ENCODE data around the gene PDIA5. TPM values are rescaled to one million over a fixed set of nuclear protein-coding genes. Genes with fewer than 3 reads are reported as not detected.

PDIA5 gene
- polyA plus RNA-seq, 2 donors = 3.1 to 5.9 TPM

- WGBS, 2 donors = 88 to 93% methylated on average over 7 of the region's 7 CpGs
- H3K27ac ChIP-seq (ENCODE audit: low read depth in 2 of 2, low read length in 1 of 2) = no peak overlapping the region
- H3K4me1 ChIP-seq (ENCODE audit: control insufficient read depth in 2 of 2, insufficient read depth in 2 of 2, low read length in 1 of 2) = no peaks in the 10 kb centered on the region
- H3K4me3 ChIP-seq (ENCODE audit: low read depth in 1 of 2, low read length in 2 of 2) = no peak overlapping the region
- H3K27me3 ChIP-seq (ENCODE audit: control insufficient read depth in 1 of 2, insufficient read depth in 2 of 2, low read length in 2 of 2) = no peaks in the 10 kb centered on the region
- H3K9me3 ChIP-seq (ENCODE audit: control insufficient read depth in 2 of 2, insufficient read depth in 1 of 2, low read depth in 1 of 2, low read length in 1 of 2) = no peaks in the 10 kb centered on the region
- peaks cover 0 to 15% of the 10 kb centered on the region in 2 donors for H3K36me3 ChIP-seq (ENCODE audit: control insufficient read depth in 2 of 2, insufficient read depth in 2 of 2, low read length in 1 of 2)
These were observed 62.7 kb downstream of the PDIA5 start for GRCh38 chr3:123129532-123129931.

- H3K27ac ChIP-seq (ENCODE audit: low read depth in 2 of 2, low read length in 1 of 2) = no peak overlapping the region
- H3K4me1 ChIP-seq (ENCODE audit: control insufficient read depth in 2 of 2, insufficient read depth in 2 of 2, low read length in 1 of 2) = no peaks in the 10 kb centered on the region
- WGBS, 2 donors = 90 to 95% methylated on average over 12 of the region's 12 CpGs
- no peak overlapping the region for H3K4me3 ChIP-seq (ENCODE audit: low read depth in 1 of 2, low read length in 2 of 2)
- H3K27me3 ChIP-seq (ENCODE audit: control insufficient read depth in 1 of 2, insufficient read depth in 2 of 2, low read length in 2 of 2) = no peaks in the 10 kb centered on the region
- H3K9me3 ChIP-seq (ENCODE audit: control insufficient read depth in 2 of 2, insufficient read depth in 1 of 2, low read depth in 1 of 2, low read length in 1 of 2) = no peaks in the 10 kb centered on the region
- peaks cover 0 to 14% of the 10 kb centered on the region in 2 donors for H3K36me3 ChIP-seq (ENCODE audit: control insufficient read depth in 2 of 2, insufficient read depth in 2 of 2, low read length in 1 of 2)
These were observed 63.4 kb downstream of the PDIA5 start for GRCh38 chr3:123130079-123130750.

- Histone ChIP-seq H3K27me3 (ENCODE audit: control insufficient read depth in 1 of 2, insufficient read depth in 2 of 2, low read length in 2 of 2) (no peaks in the 10 kb centered on the region), H3K9me3 (ENCODE audit: control insufficient read depth in 2 of 2, insufficient read depth in 1 of 2, low read depth in 1 of 2, low read length in 1 of 2) (no peaks in the 10 kb centered on the region), H3K4me3 (ENCODE audit: low read depth in 1 of 2, low read length in 2 of 2) (no peak overlapping the region), H3K36me3 (ENCODE audit: control insufficient read depth in 2 of 2, insufficient read depth in 2 of 2, low read length in 1 of 2) (peaks cover 0 to 14% of the 10 kb centered on the region in 2 donors), H3K4me1 (ENCODE audit: control insufficient read depth in 2 of 2, insufficient read depth in 2 of 2, low read length in 1 of 2) (no peaks in the 10 kb centered on the region), H3K27ac (ENCODE audit: low read depth in 2 of 2, low read length in 1 of 2) (no peak overlapping the region)
- 85 to 86% methylated on average over 10 of the region's 10 CpGs for WGBS, 2 donors
These were observed 67.8 kb downstream of the PDIA5 start for GRCh38 chr3:123134671-123135070.

- WGBS, 2 donors = 96 to 97% methylated on average over 2 of the region's 2 CpGs
- no peak overlapping the region for H3K27ac ChIP-seq (ENCODE audit: low read depth in 2 of 2, low read length in 1 of 2)
These were observed 70.2 kb downstream of the PDIA5 start for GRCh38 chr3:123137001-123137400.

DNA sequence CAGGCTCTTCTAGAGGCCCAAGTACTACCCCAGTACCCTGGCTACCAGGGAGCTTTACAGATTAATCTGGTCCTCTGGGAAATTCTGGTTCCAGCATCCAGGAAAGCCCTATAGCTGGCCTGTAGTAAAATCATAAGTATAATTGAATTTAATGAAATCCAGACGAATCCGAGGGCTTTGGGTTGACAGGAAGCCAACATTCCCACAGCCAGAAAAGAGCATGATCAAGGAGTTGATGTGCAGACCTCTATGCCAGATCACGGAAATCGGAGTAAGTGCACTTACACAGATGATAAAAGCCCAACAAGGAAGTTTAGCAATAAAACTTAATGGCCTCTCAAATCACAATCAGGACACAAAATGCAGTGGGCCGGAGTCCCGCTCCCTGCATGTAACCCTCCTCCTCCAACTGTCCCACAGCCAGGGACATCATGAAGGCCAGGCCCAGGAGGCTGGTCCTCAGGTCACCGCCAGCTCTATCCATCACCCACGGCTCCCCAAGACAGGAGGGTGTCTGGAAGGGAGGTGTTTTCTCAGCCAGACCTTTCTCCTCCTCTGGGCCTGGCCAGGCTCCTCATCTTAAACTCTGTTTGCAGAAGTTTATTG lies 72.1 kb downstream of the PDIA5 start:
- H3K27ac ChIP-seq (ENCODE audit: low read depth in 2 of 2, low read length in 1 of 2) = no peak overlapping the region
- H3K36me3 ChIP-seq (ENCODE audit: control insufficient read depth in 2 of 2, insufficient read depth in 2 of 2, low read length in 1 of 2) = peaks cover 0 to 5% of the 10 kb centered on the region in 2 donors
- no peaks in the 10 kb centered on the region for H3K9me3 ChIP-seq (ENCODE audit: control insufficient read depth in 2 of 2, insufficient read depth in 1 of 2, low read depth in 1 of 2, low read length in 1 of 2)
- H3K4me1 ChIP-seq (ENCODE audit: control insufficient read depth in 2 of 2, insufficient read depth in 2 of 2, low read length in 1 of 2) = no peaks in the 10 kb centered on the region
- no peaks in the 10 kb centered on the region for H3K27me3 ChIP-seq (ENCODE audit: control insufficient read depth in 1 of 2, insufficient read depth in 2 of 2, low read length in 2 of 2)
- H3K4me3 ChIP-seq (ENCODE audit: low read depth in 1 of 2, low read length in 2 of 2) = no peak overlapping the region
- 73 to 84% methylated on average over 8 of the region's 8 CpGs for WGBS, 2 donors

More at GRCh38 chr3:123137001-123137400, 70.2 kb downstream of the PDIA5 start:
- H3K4me1 ChIP-seq (ENCODE audit: control insufficient read depth in 2 of 2, insufficient read depth in 2 of 2, low read length in 1 of 2) = no peaks in the 10 kb centered on the region
- no peaks in the 10 kb centered on the region for H3K27me3 ChIP-seq (ENCODE audit: control insufficient read depth in 1 of 2, insufficient read depth in 2 of 2, low read length in 2 of 2)
- H3K36me3 ChIP-seq (ENCODE audit: control insufficient read depth in 2 of 2, insufficient read depth in 2 of 2, low read length in 1 of 2) = peaks cover 0 to 9% of the 10 kb centered on the region in 2 donors
- no peaks in the 10 kb centered on the region for H3K9me3 ChIP-seq (ENCODE audit: control insufficient read depth in 2 of 2, insufficient read depth in 1 of 2, low read depth in 1 of 2, low read length in 1 of 2)
- no peak overlapping the region for H3K4me3 ChIP-seq (ENCODE audit: low read depth in 1 of 2, low read length in 2 of 2)

DNA sequence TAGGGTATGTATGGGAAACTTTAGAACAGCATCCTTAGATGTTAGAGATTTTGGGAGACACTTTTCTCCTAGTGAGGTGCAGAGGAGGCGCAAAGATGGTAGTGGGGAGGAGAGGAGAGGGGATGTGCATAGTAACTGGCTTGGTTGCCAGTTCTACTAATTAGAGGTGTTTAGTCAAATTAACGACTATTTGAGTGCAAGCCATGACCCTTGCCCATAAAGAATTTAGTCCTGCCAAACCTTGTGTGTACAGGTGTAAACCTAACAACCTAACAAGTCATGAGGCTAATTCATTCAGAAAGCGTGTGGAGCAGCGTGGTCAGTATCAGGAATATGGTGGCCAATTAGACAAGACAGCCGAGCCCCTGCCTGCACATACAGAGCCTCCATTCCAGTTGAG lies 72.7 kb downstream of the PDIA5 start:
- 74% methylated on average over 5 of the region's 5 CpGs for WGBS, 2 donors
- H3K9me3 ChIP-seq (ENCODE audit: control insufficient read depth in 2 of 2, insufficient read depth in 1 of 2, low read depth in 1 of 2, low read length in 1 of 2) = no peaks in the 10 kb centered on the region
- peaks cover 0 to 5% of the 10 kb centered on the region in 2 donors for H3K36me3 ChIP-seq (ENCODE audit: control insufficient read depth in 2 of 2, insufficient read depth in 2 of 2, low read length in 1 of 2)
- no peak overlapping the region for H3K27ac ChIP-seq (ENCODE audit: low read depth in 2 of 2, low read length in 1 of 2)
- H3K4me3 ChIP-seq (ENCODE audit: low read depth in 1 of 2, low read length in 2 of 2) = no peak overlapping the region
- no peaks in the 10 kb centered on the region for H3K27me3 ChIP-seq (ENCODE audit: control insufficient read depth in 1 of 2, insufficient read depth in 2 of 2, low read length in 2 of 2)
- no peaks in the 10 kb centered on the region for H3K4me1 ChIP-seq (ENCODE audit: control insufficient read depth in 2 of 2, insufficient read depth in 2 of 2, low read length in 1 of 2)

DNA sequence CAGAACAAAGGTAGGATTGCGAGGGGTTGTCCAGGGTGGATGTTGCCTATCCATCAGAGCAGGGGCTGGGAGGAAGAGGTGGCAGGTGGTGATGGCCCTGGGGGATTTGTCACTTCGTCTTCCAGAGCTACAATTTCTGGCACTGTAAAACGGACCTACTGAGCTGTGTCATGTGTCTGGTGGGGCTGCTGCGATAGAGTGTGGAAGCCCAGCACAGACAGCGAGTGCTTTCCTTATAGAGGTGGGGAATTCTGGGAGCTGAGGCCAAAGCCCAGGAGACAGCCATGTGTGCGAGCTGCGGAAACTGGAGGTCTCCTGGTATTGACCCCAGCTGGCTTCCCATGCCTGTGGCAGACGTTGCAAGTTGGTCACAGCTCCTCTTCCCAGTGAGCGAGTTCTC lies 73.7 kb downstream of the PDIA5 start:
- Histone ChIP-seq H3K36me3 (ENCODE audit: control insufficient read depth in 2 of 2, insufficient read depth in 2 of 2, low read length in 1 of 2) (peaks cover 4 to 5% of the 10 kb centered on the region in 2 donors), H3K9me3 (ENCODE audit: control insufficient read depth in 2 of 2, insufficient read depth in 1 of 2, low read depth in 1 of 2, low read length in 1 of 2) (no peaks in the 10 kb centered on the region), H3K27ac (ENCODE audit: low read depth in 2 of 2, low read length in 1 of 2) (no peak overlapping the region), H3K4me3 (ENCODE audit: low read depth in 1 of 2, low read length in 2 of 2) (no peak overlapping the region), H3K27me3 (ENCODE audit: control insufficient read depth in 1 of 2, insufficient read depth in 2 of 2, low read length in 2 of 2) (no peaks in the 10 kb centered on the region), H3K4me1 (ENCODE audit: control insufficient read depth in 2 of 2, insufficient read depth in 2 of 2, low read length in 1 of 2) (no peaks in the 10 kb centered on the region)
- WGBS, 2 donors = 89% methylated on average over 9 of the region's 9 CpGs

- no peaks in the 10 kb centered on the region for H3K9me3 ChIP-seq (ENCODE audit: control insufficient read depth in 2 of 2, insufficient read depth in 1 of 2, low read depth in 1 of 2, low read length in 1 of 2)
- 93 to 98% methylated on average over 5 of the region's 5 CpGs for WGBS, 2 donors
- no peak overlapping the region for H3K4me3 ChIP-seq (ENCODE audit: low read depth in 1 of 2, low read length in 2 of 2)
- no peaks in the 10 kb centered on the region for H3K27me3 ChIP-seq (ENCODE audit: control insufficient read depth in 1 of 2, insufficient read depth in 2 of 2, low read length in 2 of 2)
- no peaks in the 10 kb centered on the region for H3K4me1 ChIP-seq (ENCODE audit: control insufficient read depth in 2 of 2, insufficient read depth in 2 of 2, low read length in 1 of 2)
- no peak overlapping the region for H3K27ac ChIP-seq (ENCODE audit: low read depth in 2 of 2, low read length in 1 of 2)
- H3K36me3 ChIP-seq (ENCODE audit: control insufficient read depth in 2 of 2, insufficient read depth in 2 of 2, low read length in 1 of 2) = peaks cover 8 to 12% of the 10 kb centered on the region in 2 donors
These were observed 74.5 kb downstream of the PDIA5 start for GRCh38 chr3:123141276-123141675.

DNA sequence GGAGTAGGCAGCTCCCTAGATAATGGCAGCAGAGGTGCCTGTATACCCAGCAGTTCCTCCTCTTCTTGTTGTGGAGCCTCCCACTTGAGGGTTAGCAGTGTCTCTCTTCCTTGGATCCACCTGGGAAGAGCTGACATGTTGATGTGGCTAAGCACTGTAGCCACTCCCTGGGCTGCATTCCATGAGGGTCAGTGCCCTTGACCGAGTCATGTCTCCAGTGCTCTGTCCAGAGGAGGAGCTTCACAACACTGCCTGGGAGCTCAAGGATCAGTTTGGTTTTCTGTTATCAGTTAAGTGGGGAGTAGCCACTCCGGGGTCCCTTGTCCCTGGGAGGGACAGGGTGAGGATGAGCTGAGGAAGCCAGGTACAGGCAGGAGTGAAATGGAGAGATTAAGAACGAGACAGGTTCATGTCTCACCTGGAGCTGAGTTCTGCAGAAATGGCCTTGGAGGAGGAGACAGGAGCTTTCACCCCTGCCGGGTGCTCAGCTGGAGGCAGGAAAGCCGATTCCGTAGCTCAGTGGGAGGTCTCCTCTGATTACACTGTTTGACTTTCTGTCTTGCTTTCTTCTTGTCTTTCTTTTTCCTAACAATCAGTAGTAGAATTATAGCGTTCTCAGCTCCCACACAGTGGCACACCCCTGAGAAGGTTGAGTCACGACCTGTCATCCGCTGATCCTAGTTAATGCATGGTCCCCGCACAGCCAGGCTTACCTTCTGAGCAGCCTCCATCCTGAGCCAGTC lies 77.0 kb downstream of the PDIA5 start:
- H3K27me3 ChIP-seq (ENCODE audit: control insufficient read depth in 1 of 2, insufficient read depth in 2 of 2, low read length in 2 of 2) = no peaks in the 10 kb centered on the region
- 71 to 75% methylated on average over 10 of the region's 10 CpGs for WGBS, 2 donors
- no peaks in the 10 kb centered on the region for H3K4me1 ChIP-seq (ENCODE audit: control insufficient read depth in 2 of 2, insufficient read depth in 2 of 2, low read length in 1 of 2)
- no peaks in the 10 kb centered on the region for H3K9me3 ChIP-seq (ENCODE audit: control insufficient read depth in 2 of 2, insufficient read depth in 1 of 2, low read depth in 1 of 2, low read length in 1 of 2)
- no peak overlapping the region for H3K27ac ChIP-seq (ENCODE audit: low read depth in 2 of 2, low read length in 1 of 2)
- peaks cover 8 to 19% of the 10 kb centered on the region in 2 donors for H3K36me3 ChIP-seq (ENCODE audit: control insufficient read depth in 2 of 2, insufficient read depth in 2 of 2, low read length in 1 of 2)
- H3K4me3 ChIP-seq (ENCODE audit: low read depth in 1 of 2, low read length in 2 of 2) = no peak overlapping the region

Measured in esophagus (tissue), 2 donors.